Measurements from ENCODE around the gene PFDN4. TPM values are rescaled to one million over a fixed set of nuclear protein-coding genes. Genes with fewer than 3 reads are reported as not detected.
"Not testable (repeated sequence)": the region's sequence is repeated elsewhere in the genome, so short reads cannot be mapped to it uniquely, and the experiment has no call there.

PFDN4 gene
- total RNA-seq, 6 experiments from 2014 or later = 31.6 to 37.1 (median 35.1) TPM

DNA sequence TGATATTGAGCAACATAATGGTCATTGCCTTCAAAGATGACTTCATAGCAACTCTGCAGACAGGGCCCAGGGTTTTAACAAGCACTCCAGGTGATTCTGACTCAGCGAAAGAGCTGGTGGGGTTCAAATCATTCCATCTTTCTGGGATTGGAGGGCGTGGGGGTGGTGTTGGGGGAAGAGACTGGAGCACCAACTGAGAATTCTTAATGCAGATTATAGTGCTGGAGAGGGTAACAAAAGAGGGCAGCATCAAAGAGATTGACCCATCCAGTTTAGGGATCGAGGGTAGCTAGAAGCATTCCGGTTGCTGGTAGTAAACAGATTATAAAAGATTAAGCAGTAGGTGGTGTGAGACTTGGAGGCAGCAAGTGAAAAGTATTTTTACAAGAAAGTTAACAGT, 15.9 kb downstream of the PFDN4 start:
- Mint-ChIP-seq H3K27ac (no peak overlapping the region), H3K4me1 (ENCODE audit: low read depth) (peaks cover 6% of the 10 kb centered on the region; the same call in 1 of the 2 replicates), H3K36me3 (ENCODE audit: low read depth) (no peaks in the 10 kb centered on the region), H3K4me3 (no peak overlapping the region), H3K9me3 (no peaks in the 10 kb centered on the region), H3K27me3 (ENCODE audit: insufficient read depth) (no peaks in the 10 kb centered on the region; the same call in 1 of the 2 replicates)
- TF ChIP-seq, protein P1, sequence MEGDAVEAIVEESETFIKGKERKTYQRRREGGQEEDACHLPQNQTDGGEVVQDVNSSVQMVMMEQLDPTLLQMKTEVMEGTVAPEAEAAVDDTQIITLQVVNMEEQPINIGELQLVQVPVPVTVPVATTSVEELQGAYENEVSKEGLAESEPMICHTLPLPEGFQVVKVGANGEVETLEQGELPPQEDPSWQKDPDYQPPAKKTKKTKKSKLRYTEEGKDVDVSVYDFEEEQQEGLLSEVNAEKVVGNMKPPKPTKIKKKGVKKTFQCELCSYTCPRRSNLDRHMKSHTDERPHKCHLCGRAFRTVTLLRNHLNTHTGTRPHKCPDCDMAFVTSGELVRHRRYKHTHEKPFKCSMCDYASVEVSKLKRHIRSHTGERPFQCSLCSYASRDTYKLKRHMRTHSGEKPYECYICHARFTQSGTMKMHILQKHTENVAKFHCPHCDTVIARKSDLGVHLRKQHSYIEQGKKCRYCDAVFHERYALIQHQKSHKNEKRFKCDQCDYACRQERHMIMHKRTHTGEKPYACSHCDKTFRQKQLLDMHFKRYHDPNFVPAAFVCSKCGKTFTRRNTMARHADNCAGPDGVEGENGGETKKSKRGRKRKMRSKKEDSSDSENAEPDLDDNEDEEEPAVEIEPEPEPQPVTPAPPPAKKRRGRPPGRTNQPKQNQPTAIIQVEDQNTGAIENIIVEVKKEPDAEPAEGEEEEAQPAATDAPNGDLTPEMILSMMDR (IDR thresholded peaks at IDR 0.05) = no peak
- no peak for DNase-seq

DNA sequence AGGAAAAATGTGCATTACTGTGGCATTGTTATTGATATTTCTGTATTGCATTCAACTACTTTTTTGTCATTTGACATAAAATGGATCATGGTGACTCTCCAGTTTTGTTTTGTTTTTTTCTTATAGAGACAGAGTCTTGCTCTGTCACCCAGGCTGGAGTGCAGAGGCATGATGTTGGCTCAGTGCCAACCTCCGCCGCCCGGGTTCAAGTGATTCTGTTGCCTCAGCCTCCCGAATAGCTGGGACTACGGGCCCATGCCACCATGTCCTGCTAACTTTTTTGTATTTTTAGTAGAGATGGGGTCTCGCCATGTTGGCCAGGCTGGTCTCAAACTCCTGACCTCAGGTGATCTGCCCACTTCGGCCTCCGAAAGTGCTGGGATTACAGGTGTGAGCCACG, 16.8 kb downstream of the PFDN4 start:
- not testable (repeated sequence) for H3K9me3 Mint-ChIP-seq; DNase-seq; H3K27ac Mint-ChIP-seq; H3K27me3 Mint-ChIP-seq (ENCODE audit: insufficient read depth); H3K4me3 Mint-ChIP-seq; H3K36me3 Mint-ChIP-seq (ENCODE audit: low read depth)
- peaks cover 14% of the 10 kb centered on the region; the same call in 1 of the 2 replicates for H3K4me1 Mint-ChIP-seq (ENCODE audit: low read depth)

DNA sequence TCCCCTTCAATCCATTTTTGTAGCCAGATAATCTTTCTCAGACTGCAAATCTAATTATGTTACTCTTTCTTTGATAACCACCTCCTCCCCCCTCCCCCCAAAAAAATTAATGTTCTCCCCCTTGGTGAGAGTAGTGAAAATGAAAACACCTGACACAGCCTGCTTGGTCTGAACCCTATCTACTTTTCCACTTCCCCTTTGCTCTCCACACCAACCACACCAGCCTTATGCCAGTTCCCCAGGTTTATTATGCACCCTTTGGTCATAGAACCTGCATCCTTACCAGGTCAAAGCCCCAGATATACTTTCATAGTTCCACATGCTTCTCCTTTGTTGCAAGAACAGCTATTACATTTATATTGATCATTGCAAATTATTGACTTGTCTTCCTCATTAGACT, 19.4 kb downstream of the PFDN4 start:
- H3K4me1 Mint-ChIP-seq (ENCODE audit: low read depth) = peaks cover 9% of the 10 kb centered on the region; the same call in 1 of the 2 replicates
- no peaks in the 10 kb centered on the region; the same call in 1 of the 2 replicates for H3K27me3 Mint-ChIP-seq (ENCODE audit: insufficient read depth)
- no peaks in the 10 kb centered on the region for H3K9me3 Mint-ChIP-seq
- no peak overlapping the region for H3K27ac Mint-ChIP-seq
- no peak overlapping the region for H3K4me3 Mint-ChIP-seq
- TF ChIP-seq, protein P1 (IDR thresholded peaks at IDR 0.05) = no peak
- no peak for DNase-seq
- no peaks in the 10 kb centered on the region for H3K36me3 Mint-ChIP-seq (ENCODE audit: low read depth)

DNA sequence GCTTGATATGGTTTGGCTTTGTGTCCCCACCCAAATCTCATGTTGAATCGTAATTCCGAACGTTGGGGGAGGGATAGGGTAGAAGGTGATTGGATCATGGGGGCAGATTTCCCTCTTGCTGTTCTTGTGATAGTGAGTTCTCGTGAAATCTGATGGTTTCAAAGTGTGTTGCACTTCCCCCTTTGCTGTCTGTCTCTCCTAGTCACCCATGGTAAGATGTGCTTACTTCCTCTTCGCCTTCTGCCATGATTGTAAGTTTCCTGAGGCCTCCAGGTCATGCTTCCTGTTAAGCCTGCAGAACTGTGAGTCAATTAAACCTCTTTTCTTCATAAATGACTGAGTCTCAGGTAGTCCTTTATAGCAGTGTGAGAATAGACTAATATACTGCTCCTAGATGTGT, 19.9 kb downstream of the PFDN4 start:
- H3K27me3 Mint-ChIP-seq (ENCODE audit: insufficient read depth) = no peaks in the 10 kb centered on the region; the same call in 1 of the 2 replicates

DNA sequence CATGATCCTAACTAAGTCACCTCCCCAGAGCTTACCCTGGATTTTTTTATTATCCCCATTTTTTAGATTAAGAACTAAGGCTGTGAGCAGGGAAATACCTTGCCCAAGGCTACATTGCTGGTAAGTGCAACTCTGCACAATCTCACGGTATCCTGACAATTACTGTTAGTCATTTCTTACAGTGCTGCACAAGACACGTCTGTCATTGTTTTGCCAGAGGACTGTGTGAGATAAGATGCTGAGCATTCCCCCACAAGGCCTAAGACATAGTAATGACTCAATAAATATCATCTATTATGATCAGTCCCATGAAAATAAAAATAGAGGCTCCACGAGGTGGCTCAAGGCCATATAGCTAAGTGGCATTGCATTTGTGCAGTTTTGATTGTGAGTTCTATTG, 21.0 kb downstream of the PFDN4 start:
- Mint-ChIP-seq H3K4me1 (ENCODE audit: low read depth) (peaks cover 9% of the 10 kb centered on the region; the same call in 1 of the 2 replicates), H3K36me3 (ENCODE audit: low read depth) (no peaks in the 10 kb centered on the region), H3K27me3 (ENCODE audit: insufficient read depth) (no peaks in the 10 kb centered on the region; the same call in 1 of the 2 replicates), H3K9me3 (no peaks in the 10 kb centered on the region), H3K27ac (no peak overlapping the region), H3K4me3 (no peak overlapping the region)
- TF ChIP-seq, protein P1 (IDR thresholded peaks at IDR 0.05) = no peak
- DNase-seq = peak; percentile 53

More for the DNA sequence above, 19.9 kb downstream of the PFDN4 start:
- Mint-ChIP-seq H3K4me1 (ENCODE audit: low read depth) (peaks cover 9% of the 10 kb centered on the region; the same call in 1 of the 2 replicates), H3K4me3 (no peak overlapping the region), H3K27ac (no peak overlapping the region), H3K9me3 (no peaks in the 10 kb centered on the region), H3K36me3 (ENCODE audit: low read depth) (no peaks in the 10 kb centered on the region)
- no peak for DNase-seq
- TF ChIP-seq, protein P1 (IDR thresholded peaks at IDR 0.05) = no peak

DNA sequence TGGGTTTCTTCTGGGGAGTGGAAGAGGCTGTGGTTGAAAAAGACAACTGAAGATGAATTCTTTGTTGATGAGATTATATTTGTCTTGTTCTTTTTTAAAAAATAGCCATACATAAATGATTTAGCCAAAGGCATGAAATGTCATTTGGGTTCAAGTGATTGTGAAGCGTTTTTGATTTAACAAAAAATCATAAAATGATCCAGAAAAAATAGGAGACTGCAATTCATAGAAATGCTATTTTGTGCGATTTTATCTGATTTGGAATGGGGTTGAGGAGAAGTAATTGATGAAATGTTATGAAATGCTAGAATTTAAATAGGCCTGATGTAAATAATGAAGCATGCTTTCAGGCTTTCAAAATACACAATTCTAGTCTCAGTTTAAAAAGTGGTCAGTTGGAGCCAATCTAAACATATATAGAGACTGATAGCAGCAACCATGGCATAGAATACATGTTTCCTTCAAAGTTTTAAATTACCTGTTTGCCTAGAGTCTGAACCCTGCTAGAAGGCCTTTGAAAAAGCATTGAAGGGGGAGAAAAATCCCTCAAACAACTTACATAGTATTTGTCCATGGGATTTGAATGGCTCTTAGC, 21.8 kb downstream of the PFDN4 start:
- no peak for DNase-seq
- Mint-ChIP-seq H3K9me3 (no peaks in the 10 kb centered on the region), H3K4me3 (no peak overlapping the region), H3K27me3 (ENCODE audit: insufficient read depth) (no peaks in the 10 kb centered on the region), H3K27ac (no peak overlapping the region), H3K36me3 (ENCODE audit: low read depth) (no peaks in the 10 kb centered on the region), H3K4me1 (ENCODE audit: low read depth) (peaks cover 9% of the 10 kb centered on the region; the same call in 1 of the 2 replicates)
- TF ChIP-seq, protein P1 (IDR thresholded peaks at IDR 0.05) = no peak
